OCI-LY1 (cell line): ENCODE results near the gene MAN2B1.

Experiments
- H2AFZ ChIP-seq: fragments of 200-600 bp; sonication (generic), shearing (Covaris generic); 2 replicates; pipeline ENCODE4 v1.6.0; 2014; ENCODE audit warnings: antibody characterized with exemption, mild to moderate bottlenecking, low read length
- H3F3A ChIP-seq: fragments of 200-600 bp; sonication (generic), shearing (Covaris generic); 2 replicates; pipeline ENCODE4 v1.6.0; 2014; ENCODE audit warnings: mild to moderate bottlenecking, antibody characterized with exemption, low read length, moderate library complexity; ENCODE audit not compliant: insufficient read depth
- H3K27ac ChIP-seq: fragments of 200-600 bp; sonication (generic); 2 replicates; pipeline ENCODE4 v1.5.1; 2014; ENCODE audit warnings: low read length, mixed run types, mild to moderate bottlenecking, low read depth; ENCODE audit not compliant: poor library complexity, severe bottlenecking
- H3K27me3 ChIP-seq: fragments of 200-600 bp; sonication (generic); 2 replicates; pipeline ENCODE4 v1.6.0; 2014; ENCODE audit warnings: antibody characterized with exemption, mild to moderate bottlenecking, low read length, moderate library complexity; ENCODE audit not compliant: insufficient read depth
- H3K36me3 ChIP-seq: fragments of 200-600 bp; sonication (generic); 2 replicates; pipeline ENCODE4 v1.6.1; 2014; ENCODE audit warnings: mild to moderate bottlenecking, antibody characterized with exemption, low read length, moderate library complexity, mixed read lengths; ENCODE audit not compliant: insufficient read depth
- H3K4me1 ChIP-seq: fragments of 200-600 bp; sonication (generic); 2 replicates; pipeline ENCODE4 v1.5.1; 2014; ENCODE audit warnings: mild to moderate bottlenecking, low read length, moderate library complexity; ENCODE audit not compliant: insufficient read depth, severe bottlenecking
- H3K4me2 ChIP-seq: fragments of 200-600 bp; sonication (generic), shearing (Covaris generic); 2 replicates; pipeline ENCODE4 v1.6.1; 2014; ENCODE audit warnings: low read length
- H3K4me3 ChIP-seq: fragments of 200-600 bp; sonication (generic); 2 replicates; pipeline ENCODE4 v1.5.1; 2014; ENCODE audit warnings: low read length, low read depth, mild to moderate bottlenecking, mixed read lengths; ENCODE audit not compliant: poor library complexity, severe bottlenecking
- H3K79me2 ChIP-seq: fragments of 200-600 bp; shearing (Covaris generic); 2 replicates; pipeline ENCODE4 v1.6.1; 2016; ENCODE audit warnings: mixed run types, low read length, mixed read lengths; ENCODE audit not compliant: insufficient read depth
- H3K9ac ChIP-seq: fragments of 200-600 bp; sonication (generic), shearing (Covaris generic); 2 replicates; pipeline ENCODE4 v1.6.1; 2014; ENCODE audit warnings: mild to moderate bottlenecking, low read length, mixed read lengths
- H3K9me2 ChIP-seq: fragments of 200-600 bp; sonication (generic), shearing (Covaris generic); 2 replicates; pipeline ENCODE4 v1.6.1; 2014; ENCODE audit warnings: low read depth, mild to moderate bottlenecking, low read length, mixed read lengths
- H3K9me3 ChIP-seq: fragments of 200-600 bp; shearing (Covaris generic); 2 replicates; pipeline ENCODE4 v1.6.1; 2014; ENCODE audit warnings: low read length, mixed read lengths
- H4K20me1 ChIP-seq: fragments of 200-600 bp; sonication (generic), shearing (Covaris generic); 2 replicates; pipeline ENCODE4 v1.6.0; 2016; ENCODE audit warnings: mild to moderate bottlenecking, low read length; ENCODE audit not compliant: insufficient read depth
- EZH2 ChIP-seq: fragments of 200-600 bp; sonication (generic), shearing (Covaris generic); IDR thresholded peaks from 2 replicates; pipeline ENCODE4 v1.8.0; 2017; ENCODE audit warnings: borderline replicate concordance, mixed run types, mild to moderate bottlenecking, antibody characterized with exemption, low read length, moderate library complexity, mixed read lengths
- TF ChIP-seq, protein P1 (sequence below): fragments of 200-600 bp; sonication (generic), shearing (Covaris generic); IDR thresholded peaks from 2 replicates; pipeline ENCODE4 v1.5.1; 2017; ENCODE audit warnings: mild to moderate bottlenecking, antibody characterized with exemption, low read length, moderate library complexity, mixed read lengths

The MAN2B1 gene

GRCh38 chr19:12636631-12637030, 29.9 kb downstream of the MAN2B1 start:
- Histone ChIP-seq H3K9me2 (no peaks in the 10 kb centered on the region), H3K4me2 (no peak overlapping the region), H3K36me3 (peaks cover 8% of the 10 kb centered on the region), H2AFZ (no peak overlapping the region), H3F3A (no peaks in the 10 kb centered on the region), H3K9ac (no peak overlapping the region), H3K9me3 (no peaks in the 10 kb centered on the region), H3K27ac (no peak overlapping the region), H4K20me1 (no peaks in the 10 kb centered on the region), H3K27me3 (no peaks in the 10 kb centered on the region), H3K4me3 (no peak overlapping the region), H3K79me2 (no peaks in the 10 kb centered on the region), H3K4me1 (peaks cover 8% of the 10 kb centered on the region)
- TF ChIP-seq EZH2 = no peak
- TF ChIP-seq, protein P1, sequence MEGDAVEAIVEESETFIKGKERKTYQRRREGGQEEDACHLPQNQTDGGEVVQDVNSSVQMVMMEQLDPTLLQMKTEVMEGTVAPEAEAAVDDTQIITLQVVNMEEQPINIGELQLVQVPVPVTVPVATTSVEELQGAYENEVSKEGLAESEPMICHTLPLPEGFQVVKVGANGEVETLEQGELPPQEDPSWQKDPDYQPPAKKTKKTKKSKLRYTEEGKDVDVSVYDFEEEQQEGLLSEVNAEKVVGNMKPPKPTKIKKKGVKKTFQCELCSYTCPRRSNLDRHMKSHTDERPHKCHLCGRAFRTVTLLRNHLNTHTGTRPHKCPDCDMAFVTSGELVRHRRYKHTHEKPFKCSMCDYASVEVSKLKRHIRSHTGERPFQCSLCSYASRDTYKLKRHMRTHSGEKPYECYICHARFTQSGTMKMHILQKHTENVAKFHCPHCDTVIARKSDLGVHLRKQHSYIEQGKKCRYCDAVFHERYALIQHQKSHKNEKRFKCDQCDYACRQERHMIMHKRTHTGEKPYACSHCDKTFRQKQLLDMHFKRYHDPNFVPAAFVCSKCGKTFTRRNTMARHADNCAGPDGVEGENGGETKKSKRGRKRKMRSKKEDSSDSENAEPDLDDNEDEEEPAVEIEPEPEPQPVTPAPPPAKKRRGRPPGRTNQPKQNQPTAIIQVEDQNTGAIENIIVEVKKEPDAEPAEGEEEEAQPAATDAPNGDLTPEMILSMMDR = no peak

- Histone ChIP-seq H3K9me3 (peaks cover 23% of the 10 kb centered on the region), H2AFZ (no peak overlapping the region), H3K4me3 (no peak overlapping the region), H3K27me3 (no peaks in the 10 kb centered on the region), H3K9ac (no peak overlapping the region), H3K4me1 (no peaks in the 10 kb centered on the region), H3K36me3 (peaks cover 74% of the 10 kb centered on the region), H3F3A (no peaks in the 10 kb centered on the region), H3K27ac (no peak overlapping the region), H3K79me2 (no peaks in the 10 kb centered on the region), H3K4me2 (no peak overlapping the region), H3K9me2 (no peaks in the 10 kb centered on the region), H4K20me1 (no peaks in the 10 kb centered on the region)
- TF ChIP-seq, protein P1 = no peak
- no peak for TF ChIP-seq EZH2
Observed at GRCh38 chr19:12629215-12629614, 37.3 kb downstream of the MAN2B1 start.

GRCh38 chr19:12628040-12629022, 38.2 kb downstream of the MAN2B1 start:
- no peak overlapping the region for H3K9ac ChIP-seq
- H3K9me2 ChIP-seq = no peaks in the 10 kb centered on the region
- H3K27ac ChIP-seq = no peak overlapping the region
- H3K4me3 ChIP-seq = no peak overlapping the region
- H4K20me1 ChIP-seq = no peaks in the 10 kb centered on the region
- no peaks in the 10 kb centered on the region for H3K79me2 ChIP-seq
- peaks cover 80% of the 10 kb centered on the region for H3K36me3 ChIP-seq
- H3K27me3 ChIP-seq = no peaks in the 10 kb centered on the region
- TF ChIP-seq EZH2 = no peak
- TF ChIP-seq, protein P1 = no peak
- H3F3A ChIP-seq = no peaks in the 10 kb centered on the region
- peaks cover 23% of the 10 kb centered on the region for H3K9me3 ChIP-seq
- H3K4me1 ChIP-seq = no peaks in the 10 kb centered on the region
- no peak overlapping the region for H3K4me2 ChIP-seq
- H2AFZ ChIP-seq = no peak overlapping the region
